Neural cell (in vitro differentiated cells): ENCODE data around the gene UNC79. TPM values are rescaled to one million over a fixed set of nuclear protein-coding genes. Genes with fewer than 3 reads are reported as not detected.

Experiments
- H2AFZ ChIP-seq: fragments of 200-600, 300-800 bp; sonication (generic), shearing (Covaris generic); 2 replicates; pipeline ENCODE4 v1.6.0; 2014; ENCODE audit warnings: low read depth, mild to moderate bottlenecking, antibody characterized with exemption, low read length, moderate library complexity
- H3F3A ChIP-seq: fragments of 200-600 bp; shearing (Covaris generic); 2 replicates; pipeline ENCODE4 v1.6.1; 2016; ENCODE audit warnings: mild to moderate bottlenecking, moderate library complexity, mixed read lengths, antibody characterized with exemption, low read length; ENCODE audit not compliant: insufficient read depth, poor library complexity, severe bottlenecking
- H3K27ac ChIP-seq: fragments of 200-600, 300-800 bp; sonication (generic), shearing (Covaris generic); 2 replicates; pipeline ENCODE4 v1.5.1; 2014; ENCODE audit warnings: mild to moderate bottlenecking, low read length, moderate library complexity
- H3K27me3 ChIP-seq: fragments of 300-800, 200-600 bp; sonication (generic), shearing (Covaris generic); 2 replicates; pipeline ENCODE4 v1.6.0; 2014; ENCODE audit warnings: mild to moderate bottlenecking, low read depth, low read length, moderate library complexity; ENCODE audit not compliant: insufficient read depth
- H3K36me3 ChIP-seq: fragments of 300-800, 200-600 bp; sonication (generic), shearing (Covaris generic); 2 replicates; pipeline ENCODE4 v1.5.1; 2014; ENCODE audit warnings: mild to moderate bottlenecking, antibody characterized with exemption, low read length, moderate library complexity; ENCODE audit not compliant: insufficient read depth
- H3K4me2 ChIP-seq: fragments of 300-800, 200-600 bp; sonication (generic), shearing (Covaris generic); 2 replicates; pipeline ENCODE4 v1.6.0; 2014; ENCODE audit warnings: mild to moderate bottlenecking, low read length
- H3K4me3 ChIP-seq: fragments of 300-800, 200-600 bp; sonication (generic), shearing (Covaris generic); 2 replicates; pipeline ENCODE4 v1.5.1; 2014; ENCODE audit warnings: mild to moderate bottlenecking, low read length, moderate library complexity
- H3K79me2 ChIP-seq: fragments of 200-600 bp; shearing (Covaris generic); replicated peaks from 2 replicates; pipeline ENCODE4 v1.6.0; 2014; ENCODE audit warnings: mild to moderate bottlenecking, low read length, moderate library complexity; ENCODE audit not compliant: insufficient read depth
- H3K9ac ChIP-seq: fragments of 300-800, 200-600 bp; sonication (generic), shearing (Covaris generic); 2 replicates; pipeline ENCODE4 v1.6.1; 2016; ENCODE audit warnings: mild to moderate bottlenecking, low read length, mixed read lengths
- H3K9me2 ChIP-seq: fragments of 200-600 bp; shearing (Covaris generic); 2 replicates; pipeline ENCODE4 v1.6.1; 2016; ENCODE audit warnings: mild to moderate bottlenecking, low read length, mixed read lengths; ENCODE audit not compliant: insufficient read depth
- H3K9me3 ChIP-seq: fragments of 200-600, 300-800 bp; sonication (generic), shearing (Covaris generic); 2 replicates; pipeline ENCODE4 v1.6.1; 2016; ENCODE audit warnings: mild to moderate bottlenecking, mixed run types, low read length, moderate library complexity, mixed read lengths
- H4K20me1 ChIP-seq: fragments of 200-600 bp; shearing (Covaris generic); 2 replicates; pipeline ENCODE4 v1.6.1; 2016; ENCODE audit warnings: mild to moderate bottlenecking, mixed run types; ENCODE audit not compliant: insufficient read depth
- EP300 ChIP-seq: fragments of 450-650 bp; conservative IDR thresholded peaks from 2 replicates; pipeline ENCODE4 v1.6.1; 2014; ENCODE audit warnings: antibody characterized with exemption, mild to moderate bottlenecking, moderate library complexity; ENCODE audit not compliant: poor library complexity, severe bottlenecking
- EZH2 ChIP-seq: fragments of 200-600, 300-800 bp; shearing (Covaris generic), sonication (generic); IDR thresholded peaks from 2 replicates; pipeline ENCODE4 v1.6.1; 2014; ENCODE audit warnings: antibody characterized with exemption, low read length, borderline replicate concordance, mild to moderate bottlenecking; ENCODE audit not compliant: insufficient read depth, poor library complexity, severe bottlenecking
- MXI1 ChIP-seq: fragments of 450-650 bp; conservative IDR thresholded peaks from 2 replicates; pipeline ENCODE4 v1.6.1; 2014; ENCODE audit warnings: antibody characterized with exemption, mild to moderate bottlenecking; ENCODE audit not compliant: poor library complexity, severe bottlenecking
- POLR2AphosphoS5 ChIP-seq: IDR thresholded peaks from 2 replicates; pipeline ENCODE4 v1.6.1; 2012
- RAD21 ChIP-seq: fragments of 450-650 bp; conservative IDR thresholded peaks from 2 replicates; pipeline ENCODE4 v1.6.1; 2014; ENCODE audit warnings: antibody characterized with exemption, mild to moderate bottlenecking, moderate library complexity
- REST ChIP-seq: IDR thresholded peaks from 2 replicates; pipeline ENCODE4 v1.6.1; 2012; ENCODE audit warnings: borderline replicate concordance
- SMC3 ChIP-seq: fragments of 450-650 bp; conservative IDR thresholded peaks from 2 replicates; pipeline ENCODE4 v1.6.1; 2014; ENCODE audit warnings: antibody characterized with exemption, mild to moderate bottlenecking, moderate library complexity; ENCODE audit not compliant: poor library complexity
- TAF1 ChIP-seq: IDR thresholded peaks from 2 replicates; pipeline ENCODE4 v1.6.1; 2012; ENCODE audit warnings: low read depth
- polyA plus RNA-seq: library from polyadenylated mRNA; depleted of rRNA; stranded (reverse); fragments of >200 nt; gene quantifications from 2 replicates; pipeline ENCODE4 v1.2.3, GENCODE V29; 2014
- TF ChIP-seq, protein P1 (sequence below): fragments of 450-650 bp; IDR thresholded peaks from 2 replicates; pipeline ENCODE4 v1.5.1; 2014; ENCODE audit warnings: antibody characterized with exemption, mild to moderate bottlenecking, moderate library complexity; ENCODE audit not compliant: poor library complexity, severe bottlenecking

Gene UNC79
- polyA plus RNA-seq, 1 donor from 2014 or later, result 22.6 TPM

GRCh38 chr14:93549595-93549994 lies 118.9 kb downstream of the UNC79 start:
- Histone ChIP-seq H3K9me2 (no peaks in the 10 kb centered on the region), H3K79me2 (no peaks in the 10 kb centered on the region), H3F3A (no peaks in the 10 kb centered on the region), H3K9ac (no peak overlapping the region), H4K20me1 (no peaks in the 10 kb centered on the region), H3K36me3 (no peaks in the 10 kb centered on the region), H3K9me3 (no peaks in the 10 kb centered on the region), H3K27ac (no peak overlapping the region), H3K4me3 (no peak overlapping the region), H3K4me2 (no peak overlapping the region), H2AFZ (no peak overlapping the region), H3K27me3 (no peaks in the 10 kb centered on the region)
- TF ChIP-seq POLR2AphosphoS5 (no peak), TAF1 (no peak), SMC3 (no peak), REST (no peak), MXI1 (no peak), EP300 (no peak), EZH2 (no peak), RAD21 (no peak)
- TF ChIP-seq, protein P1, sequence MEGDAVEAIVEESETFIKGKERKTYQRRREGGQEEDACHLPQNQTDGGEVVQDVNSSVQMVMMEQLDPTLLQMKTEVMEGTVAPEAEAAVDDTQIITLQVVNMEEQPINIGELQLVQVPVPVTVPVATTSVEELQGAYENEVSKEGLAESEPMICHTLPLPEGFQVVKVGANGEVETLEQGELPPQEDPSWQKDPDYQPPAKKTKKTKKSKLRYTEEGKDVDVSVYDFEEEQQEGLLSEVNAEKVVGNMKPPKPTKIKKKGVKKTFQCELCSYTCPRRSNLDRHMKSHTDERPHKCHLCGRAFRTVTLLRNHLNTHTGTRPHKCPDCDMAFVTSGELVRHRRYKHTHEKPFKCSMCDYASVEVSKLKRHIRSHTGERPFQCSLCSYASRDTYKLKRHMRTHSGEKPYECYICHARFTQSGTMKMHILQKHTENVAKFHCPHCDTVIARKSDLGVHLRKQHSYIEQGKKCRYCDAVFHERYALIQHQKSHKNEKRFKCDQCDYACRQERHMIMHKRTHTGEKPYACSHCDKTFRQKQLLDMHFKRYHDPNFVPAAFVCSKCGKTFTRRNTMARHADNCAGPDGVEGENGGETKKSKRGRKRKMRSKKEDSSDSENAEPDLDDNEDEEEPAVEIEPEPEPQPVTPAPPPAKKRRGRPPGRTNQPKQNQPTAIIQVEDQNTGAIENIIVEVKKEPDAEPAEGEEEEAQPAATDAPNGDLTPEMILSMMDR, result no peak

- no peaks in the 10 kb centered on the region for H3K27me3 ChIP-seq
- H3K36me3 ChIP-seq, result no peaks in the 10 kb centered on the region
- no peak overlapping the region for H3K4me2 ChIP-seq
- no peaks in the 10 kb centered on the region for H4K20me1 ChIP-seq
- H3K9ac ChIP-seq, result no peak overlapping the region
- no peaks in the 10 kb centered on the region for H3K9me3 ChIP-seq
- TF ChIP-seq TAF1 (no peak), POLR2AphosphoS5 (no peak), EZH2 (no peak), RAD21 (no peak), EP300 (no peak), REST (no peak), MXI1 (no peak), SMC3 (no peak)
- TF ChIP-seq, protein P1, result no peak
- H3F3A ChIP-seq, result no peaks in the 10 kb centered on the region
- H2AFZ ChIP-seq, result no peak overlapping the region
- no peak overlapping the region for H3K4me3 ChIP-seq
- H3K27ac ChIP-seq, result no peak overlapping the region
- no peaks in the 10 kb centered on the region for H3K9me2 ChIP-seq
- no peaks in the 10 kb centered on the region for H3K79me2 ChIP-seq
Observed at GRCh38 chr14:93564918-93565317, 134.2 kb downstream of the UNC79 start.
